Sigmoid colon (tissue), 7 donors: Measurements from ENCODE around the gene GTF2H1. TPM values are rescaled to one million over a fixed set of nuclear protein-coding genes. Genes with fewer than 3 reads are reported as not detected.

Experiments used
- DNase-seq: peaks from one replicate; pipeline ENCODE4 v3.0.0-alpha.2; 2019
- H3K27ac ChIP-seq, 4 donors: fragments of 200-600 bp; sonication (generic); one replicate each; pipeline ENCODE4 v1.5.1; 2016 to 2019; ENCODE audit warnings: mild to moderate bottlenecking in 1 of 4
- H3K27me3 ChIP-seq, 3 donors: fragments of 200-600 bp; sonication (generic); one replicate each; pipeline ENCODE4 v1.5.1; 2019; ENCODE audit warnings: mild to moderate bottlenecking in 1 of 3
- H3K36me3 ChIP-seq, 4 donors: fragments of 200-600 bp; sonication (generic); one replicate each; pipeline ENCODE4 v1.5.1; 2016 to 2019
- H3K4me1 ChIP-seq, 4 donors: fragments of 200-600 bp; sonication (generic); one replicate each; pipeline ENCODE4 v1.5.1; 2017 to 2019
- H3K4me3 ChIP-seq, 4 donors: fragments of 200-600 bp; sonication (generic); one replicate each; pipeline ENCODE4 v1.5.1; 2017 to 2019; ENCODE audit warnings: mild to moderate bottlenecking in 2 of 4, moderate library complexity in 1 of 4
- H3K9me3 ChIP-seq, 4 donors: fragments of 200-600 bp in 3 of 4; sonication (generic) in 3 of 4; one replicate each; pipeline versions ENCODE4 v1.5.1 to v1.6.1; 2013 to 2019
- EP300 ChIP-seq, 4 donors: sonication (generic); formaldehyde crosslinking; IDR thresholded peaks; one replicate each; pipeline ENCODE4 v1.6.1; 2017; ENCODE audit warnings: antibody characterized with exemption in 4 of 4
- POLR2A ChIP-seq, 2 donors: fragments of 450-650 bp; IDR thresholded peaks; one replicate each; pipeline ENCODE4 v1.6.1; 2016; ENCODE audit warnings: antibody characterized with exemption in 2 of 2, mild to moderate bottlenecking in 2 of 2, moderate library complexity in 2 of 2
- POLR2AphosphoS5 ChIP-seq, 4 donors: sonication (generic); formaldehyde crosslinking; IDR thresholded peaks; one replicate each; pipeline ENCODE4 v1.6.1; 2017; ENCODE audit warnings: antibody characterized with exemption in 4 of 4
- WGBS, 2 donors: extraction: QIAGEN DNeasy Blood & Tissue Kit; methylation state at CpG; one replicate each; pipeline ENCODE4 v1.1.7; 2013; 5-methylcytosine and 5-hydroxymethylcytosine counted together
- intact Hi-C: fragments of 100-400 bp; cut with DNase I; formaldehyde crosslinking; loops from one replicate; pipeline ENCODE4 v1.15.1; 2023
- polyA plus RNA-seq, 3 donors: library from polyadenylated mRNA; stranded (reverse); fragments of 200-250 nt; gene quantifications; one replicate each; pipeline ENCODE4 v1.2.3, GENCODE V29; 2013
- total RNA-seq, 4 donors: library from RNA; depleted of rRNA; stranded (reverse); fragments of >200 nt; gene quantifications; one replicate each; pipeline ENCODE4 v1.1.0, GENCODE V29; 2016
- TF ChIP-seq, protein P1 (sequence below), 4 experiments: fragments of 450-650 bp in 3 of 4; fragments of 200-600 bp in 1 of 4; IDR thresholded peaks; one replicate each; pipeline ENCODE4 v1.5.1; 2016 to 2019; ENCODE audit warnings: antibody characterized with exemption in 4 of 4, mild to moderate bottlenecking in 3 of 4, moderate library complexity in 2 of 4
- donor health status: healthy with polysubstance abuse.
- donor health status: Bipolar disorder and iron deficiency.
- donor health status: healthy.

The GTF2H1 gene
- total RNA-seq, result 10 to 100 TPM; 50.2 to 61.0 (median 52.6) TPM
- 10 to 100 TPM; 22.9 to 27.0 (median 22.9) TPM for polyA plus RNA-seq

DNA sequence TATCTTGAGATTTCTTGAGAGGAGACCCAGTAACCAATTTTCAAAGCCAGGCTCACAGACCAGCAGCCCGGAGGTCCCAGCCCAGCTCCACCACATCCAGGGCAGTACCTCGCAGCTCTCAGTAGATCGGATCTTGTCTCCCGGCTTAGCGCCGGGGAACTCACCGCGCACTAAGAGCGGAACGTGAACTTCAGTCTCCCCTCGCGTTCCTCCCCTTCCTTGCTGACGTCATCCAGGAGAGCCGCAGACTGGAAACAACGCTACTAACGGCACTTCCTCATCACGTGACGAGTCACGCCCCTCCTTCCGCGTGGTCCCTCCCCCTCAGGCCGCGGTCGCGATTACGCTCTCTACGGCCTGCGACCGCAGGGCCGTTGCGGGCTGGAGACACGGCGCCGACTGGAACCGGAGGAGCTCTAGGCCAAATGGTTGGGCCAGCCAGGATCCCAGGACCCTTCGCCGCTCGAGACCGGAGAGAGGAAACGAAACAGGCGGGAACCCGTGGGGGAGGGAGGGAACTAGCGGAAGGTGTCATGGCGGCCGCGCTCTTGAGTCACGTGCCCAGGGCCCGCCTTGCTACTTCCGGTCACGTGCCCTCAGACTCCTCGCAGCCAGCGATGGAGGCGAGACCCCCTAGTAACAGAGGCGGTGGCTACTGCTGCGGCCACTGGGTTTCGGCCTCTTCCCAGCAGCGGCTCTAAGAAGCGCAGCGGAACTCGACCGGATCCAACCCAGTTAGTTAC lies at the start of gene GTF2H1, which contains the start of gene HPS5:
Gene GTF2H1 (plus strand): TSS at position 599 of the 743 bp plus-strand sequence. CDS start 10,508 bp downstream, outside the sequence.
Gene HPS5 (minus strand): TSS at position 172 of the 743 bp plus-strand sequence. CDS start 4,282 bp downstream, outside the sequence.
- peaks cover 0 to 44% (median 37%) of the 10 kb centered on the region in 4 donors for H3K4me1 ChIP-seq
- peak within 1 kb of the TSS; percentile 78 to 91 (median 80) for H3K4me3 ChIP-seq
- peak within 1 kb of the TSS; percentile 91 to 96 (median 94) for H3K27ac ChIP-seq
- H3K36me3 ChIP-seq, result peaks cover 0 to 20% (median 4%) of the 10 kb centered on the region in 4 donors
- intact Hi-C loops, result loop anchor here (1.0 to 10.0 kb wide), 5 partner anchors 74 to 970 kb away; partner anchors contain the start of genes NCR3LG1, SAAL1, SPTY2D1 and TMEM86A
- peak; percentile 77 to 90 for TF ChIP-seq POLR2A (IDR thresholded peaks at IDR 0.05)
- TF ChIP-seq EP300 (IDR thresholded peaks at IDR 0.05), result peak in 3 of 4 donors; percentile 47 to 96 (median 61)
- peak; percentile 79 to 96 (median 86) for TF ChIP-seq POLR2AphosphoS5 (IDR thresholded peaks at IDR 0.05)
- TF ChIP-seq, protein P1, sequence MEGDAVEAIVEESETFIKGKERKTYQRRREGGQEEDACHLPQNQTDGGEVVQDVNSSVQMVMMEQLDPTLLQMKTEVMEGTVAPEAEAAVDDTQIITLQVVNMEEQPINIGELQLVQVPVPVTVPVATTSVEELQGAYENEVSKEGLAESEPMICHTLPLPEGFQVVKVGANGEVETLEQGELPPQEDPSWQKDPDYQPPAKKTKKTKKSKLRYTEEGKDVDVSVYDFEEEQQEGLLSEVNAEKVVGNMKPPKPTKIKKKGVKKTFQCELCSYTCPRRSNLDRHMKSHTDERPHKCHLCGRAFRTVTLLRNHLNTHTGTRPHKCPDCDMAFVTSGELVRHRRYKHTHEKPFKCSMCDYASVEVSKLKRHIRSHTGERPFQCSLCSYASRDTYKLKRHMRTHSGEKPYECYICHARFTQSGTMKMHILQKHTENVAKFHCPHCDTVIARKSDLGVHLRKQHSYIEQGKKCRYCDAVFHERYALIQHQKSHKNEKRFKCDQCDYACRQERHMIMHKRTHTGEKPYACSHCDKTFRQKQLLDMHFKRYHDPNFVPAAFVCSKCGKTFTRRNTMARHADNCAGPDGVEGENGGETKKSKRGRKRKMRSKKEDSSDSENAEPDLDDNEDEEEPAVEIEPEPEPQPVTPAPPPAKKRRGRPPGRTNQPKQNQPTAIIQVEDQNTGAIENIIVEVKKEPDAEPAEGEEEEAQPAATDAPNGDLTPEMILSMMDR (IDR thresholded peaks at IDR 0.05), result no peak
- no peaks in the 10 kb centered on the region for H3K9me3 ChIP-seq
- WGBS, 2 donors, result 0% methylated on average over 61 of the region's 61 CpGs
- H3K27me3 ChIP-seq, result no peaks in the 10 kb centered on the region
- peak; percentile 99 for DNase-seq

GRCh38 chr11:18277565-18278271 lies 44.6 kb upstream of the GTF2H1 start:
- Histone ChIP-seq H3K9me3 (no peaks in the 10 kb centered on the region), H3K4me3 (no peak overlapping the region), H3K27ac (peak overlapping the region in 1 of 4 donors; percentile 3), H3K27me3 (no peaks in the 10 kb centered on the region), H3K4me1 (no peaks in the 10 kb centered on the region), H3K36me3 (peaks cover 0 to 26% (median 0%) of the 10 kb centered on the region in 4 donors)
- no peak for DNase-seq
- 89 to 90% methylated on average over 5 of the region's 5 CpGs for WGBS, 2 donors
- TF ChIP-seq, protein P1 (IDR thresholded peaks at IDR 0.05), result no peak
- TF ChIP-seq POLR2A (IDR thresholded peaks at IDR 0.05) (no peak), EP300 (IDR thresholded peaks at IDR 0.05) (no peak), POLR2AphosphoS5 (IDR thresholded peaks at IDR 0.05) (no peak)
- intact Hi-C loops, result no loop called here

DNA sequence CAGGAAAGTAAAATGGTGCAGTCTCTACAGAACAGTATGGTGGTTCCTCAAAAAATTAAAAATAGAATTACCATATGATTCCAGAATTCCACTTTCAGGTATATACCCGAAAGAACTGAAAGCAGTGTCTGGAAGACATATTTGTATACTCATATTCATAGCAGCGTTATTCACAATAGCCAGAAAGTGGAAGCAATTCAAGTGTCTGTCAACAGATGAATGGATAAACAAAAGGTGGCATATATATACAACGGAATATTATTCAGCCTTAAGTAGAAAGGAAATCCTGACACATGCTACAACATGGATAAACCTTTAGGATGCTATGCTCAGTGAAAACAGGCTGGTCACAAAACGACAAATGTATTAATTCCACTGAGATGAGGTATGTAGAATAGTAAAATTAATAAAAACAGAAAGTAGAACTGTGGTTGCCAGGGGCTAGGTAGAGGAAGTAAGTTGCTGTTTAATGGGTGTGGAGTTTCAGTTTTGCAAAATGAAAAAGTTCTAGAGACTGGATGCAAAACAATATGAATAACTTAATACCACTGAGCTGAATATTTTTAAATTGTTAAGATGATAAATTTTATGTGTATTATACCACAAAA lies 41.8 kb upstream of the GTF2H1 start:
- intact Hi-C loops, result no loop called here
- TF ChIP-seq POLR2A (IDR thresholded peaks at IDR 0.05), result no peak
- no peaks in the 10 kb centered on the region for H3K9me3 ChIP-seq
- no peak for DNase-seq
- H3K4me1 ChIP-seq, result no peaks in the 10 kb centered on the region
- no peaks in the 10 kb centered on the region for H3K27me3 ChIP-seq
- WGBS, 2 donors, result 65 to 82% methylated on average over 4 of the region's 4 CpGs
- H3K36me3 ChIP-seq, result peaks cover 0 to 43% (median 0%) of the 10 kb centered on the region in 4 donors
- H3K27ac ChIP-seq, result no peak overlapping the region
- no peak overlapping the region for H3K4me3 ChIP-seq

GRCh38 chr11:18282626-18283025 lies 39.7 kb upstream of the GTF2H1 start:
- Histone ChIP-seq H3K4me3 (no peak overlapping the region), H3K27ac (no peak overlapping the region), H3K36me3 (peaks cover 0 to 64% (median 11%) of the 10 kb centered on the region in 4 donors), H3K27me3 (no peaks in the 10 kb centered on the region), H3K4me1 (no peaks in the 10 kb centered on the region), H3K9me3 (no peaks in the 10 kb centered on the region)
- TF ChIP-seq POLR2AphosphoS5 (IDR thresholded peaks at IDR 0.05) (no peak), EP300 (IDR thresholded peaks at IDR 0.05) (no peak), POLR2A (IDR thresholded peaks at IDR 0.05) (no peak)
- TF ChIP-seq, protein P1 (IDR thresholded peaks at IDR 0.05), result no peak
- WGBS, 2 donors, result 81 to 94% methylated on average over 2 of the region's 2 CpGs
- DNase-seq, result no peak
- intact Hi-C loops, result no loop called here
